HepG2 (cell line): Measurements from ENCODE around the gene COG4. TPM values are rescaled to one million over a fixed set of nuclear protein-coding genes. Genes with fewer than 3 reads are reported as not detected.
A peak's percentile ranks its signal among the peaks of the same experiment; 100 is the strongest.

Experiments used
- ATAD3A ChIP-seq: sonication (generic); formaldehyde crosslinking; IDR thresholded peaks from 2 replicates; pipeline ENCODE4 v1.4.0; 2020; ENCODE audit warnings: missing genetic modification reagents
- GABPA ChIP-seq, 2 experiments: IDR thresholded peaks; 2 replicates each; pipeline ENCODE4 v1.6.1; 2011 to 2016; ENCODE audit warnings: low read depth in 2 of 2, low read length in 1 of 2, missing biosample characterization in 1 of 2, missing genetic modification characterization in 1 of 2
- KDM3A ChIP-seq: IDR thresholded peaks from 2 replicates; pipeline ENCODE4 v1.6.1; 2018; ENCODE audit warnings: low read depth, missing compliant biosample characterization
- MAFF ChIP-seq: IDR thresholded peaks from 2 replicates; pipeline ENCODE4 v1.6.1; 2011; ENCODE audit warnings: low read depth, low read length, improper control_type of control experiment
- NFKBIZ ChIP-seq: IDR thresholded peaks from 2 replicates; pipeline ENCODE4 v1.6.1; 2018; ENCODE audit warnings: missing genetic modification reagents, missing compliant biosample characterization
- REL ChIP-seq: sonication (generic); formaldehyde crosslinking; conservative IDR thresholded peaks from 2 replicates; pipeline ENCODE4 v1.8.0; 2022; ENCODE audit warnings: mild to moderate bottlenecking, missing genetic modification reagents, moderate library complexity
- RFX3 ChIP-seq: IDR thresholded peaks from 2 replicates; pipeline ENCODE4 v1.6.1; 2016; ENCODE audit warnings: missing biosample characterization, missing genetic modification reagents
- SCMH1 ChIP-seq: sonication (generic); formaldehyde crosslinking; IDR thresholded peaks from 2 replicates; pipeline ENCODE4 v1.9.0; 2021; ENCODE audit warnings: missing genetic modification reagents, mild to moderate bottlenecking, borderline replicate concordance
- SRSF9 ChIP-seq: fragments of 200-400 bp; formaldehyde crosslinking; IDR thresholded peaks from 2 replicates; pipeline ENCODE4 v1.6.1; 2018; ENCODE audit warnings: borderline replicate concordance, mild to moderate bottlenecking, low read depth, low read length; ENCODE audit not compliant: insufficient read depth, poor library complexity, severe bottlenecking
- SRY ChIP-seq: sonication (generic); formaldehyde crosslinking; IDR thresholded peaks from 2 replicates; pipeline ENCODE4 v1.8.0; 2022; ENCODE audit warnings: mild to moderate bottlenecking, missing genetic modification reagents
- TBP ChIP-seq: sonication (generic); formaldehyde crosslinking; IDR thresholded peaks from 2 replicates; pipeline ENCODE4 v1.5.0; 2020; ENCODE audit warnings: missing genetic modification reagents
- TEAD3 ChIP-seq: optimal IDR thresholded peaks from 2 replicates; pipeline ENCODE3; 2016; ENCODE audit warnings: borderline replicate concordance
- YY1 ChIP-seq: IDR thresholded peaks from 2 replicates; pipeline ENCODE4 v1.6.1; 2011; ENCODE audit warnings: low read length, low read depth, moderate library complexity, mild to moderate bottlenecking; ENCODE audit not compliant: insufficient read depth, insufficient replicate concordance
- ZFP36L1 ChIP-seq: sonication (generic); formaldehyde crosslinking; IDR thresholded peaks from 2 replicates; pipeline ENCODE4 v1.8.0; 2022; ENCODE audit warnings: mild to moderate bottlenecking, missing genetic modification reagents, moderate library complexity
- ZFP82 ChIP-seq: sonication (generic); formaldehyde crosslinking; IDR thresholded peaks from 2 replicates; pipeline ENCODE4 v1.5.1; 2020; ENCODE audit warnings: mild to moderate bottlenecking, missing genetic modification reagents, borderline replicate concordance
- ZNF292 ChIP-seq: sonication (generic); formaldehyde crosslinking; IDR thresholded peaks from 2 replicates; pipeline ENCODE4 v1.8.1; 2022; ENCODE audit warnings: mild to moderate bottlenecking, low read depth, missing genetic modification reagents, borderline replicate concordance
- ZNF44 ChIP-seq: sonication (generic); formaldehyde crosslinking; IDR thresholded peaks from 2 replicates; pipeline ENCODE4 v1.5.1; 2020; ENCODE audit warnings: mild to moderate bottlenecking, missing genetic modification reagents
- ZNF691 ChIP-seq: sonication (generic); formaldehyde crosslinking; IDR thresholded peaks from 2 replicates; pipeline ENCODE4 v1.4.0; 2020; ENCODE audit warnings: missing genetic modification reagents, low read depth, mild to moderate bottlenecking, borderline replicate concordance
- ZNF850 ChIP-seq: sonication (generic); formaldehyde crosslinking; conservative IDR thresholded peaks from 2 replicates; pipeline ENCODE4 v1.9.0; 2021; ENCODE audit warnings: mild to moderate bottlenecking, missing genetic modification reagents
- ZSCAN9 ChIP-seq: IDR thresholded peaks from 2 replicates; pipeline ENCODE4 v1.6.1; 2016; ENCODE audit warnings: borderline replicate concordance
- polyA plus RNA-seq, 8 experiments: library from polyadenylated mRNA; depleted of rRNA in 3 of 8; stranded (reverse) in 7 of 8; unstranded in 1 of 8; fragments of >200 nt; fragmentation: Illumina TruSeq in 4 of 8; extraction: Trizol in 4 of 8; gene quantifications; 2 replicates each; pipeline versions ENCODE4 v1.2.1 to v1.2.3, GENCODE V29; 2011 to 2016; ENCODE audit warnings: low read depth in 4 of 8, missing spikeins in 1 of 8, mixed read lengths in 1 of 8; ENCODE audit not compliant: insufficient read depth in 1 of 8
- total RNA-seq, 5 experiments: library from RNA; depleted of rRNA; stranded (reverse); fragments of >200 nt; fragmentation: Illumina TruSeq; extraction: Trizol; gene quantifications; 2 replicates each; pipeline ENCODE4 v1.2.3, GENCODE V29; 2016; ENCODE audit warnings: low read depth in 1 of 5
- TF ChIP-seq, protein P1 (sequence below): sonication (generic); formaldehyde crosslinking; IDR thresholded peaks from 2 replicates; pipeline ENCODE4 v1.5.0; 2020; ENCODE audit warnings: mild to moderate bottlenecking, missing genetic modification reagents, moderate library complexity
- TF ChIP-seq, protein P2 (sequence below): sonication (generic); formaldehyde crosslinking; IDR thresholded peaks from 2 replicates; pipeline ENCODE4; 2020; ENCODE audit warnings: missing genetic modification reagents, mild to moderate bottlenecking, borderline replicate concordance

The COG4 gene
- total and polyA plus RNA-seq, 2 of the 13 experiments (the other 11 are each of a cell fraction or from before 2014, with no cell fraction given), result 51.1 to 73.8 TPM

- TF ChIP-seq NFKBIZ (0 out of 2 replicates have a peak, but pooled peaks have one; percentile 72), SCMH1 (CRISPR knock-in tag) (no peak), YY1 (peak; percentile 67), GABPA (IDR thresholded peaks at IDR 0.05; ENCODE audit: low read depth, low read length) (no peak), GABPA (CRISPR knock-in tag; IDR thresholded peaks at IDR 0.05; ENCODE audit: low read depth) (peak; percentile 74; the same call in 1 of the 2 replicates), ZNF691 (CRISPR knock-in tag) (peak; percentile 77; the same call in 1 of the 2 replicates), ZNF44 (peak; percentile 84; the same call in 1 of the 2 replicates), MAFF (no peak), SRY (0 out of 2 replicates have a peak, but pooled peaks have one; percentile 62), ZFP36L1 (CRISPR knock-in tag) (no peak), ZSCAN9 (0 out of 2 replicates have a peak, but pooled peaks have one; percentile 45), KDM3A (CRISPR knock-in tag) (no peak; the same call in 1 of the 2 replicates), ZFP82 (0 out of 2 replicates have a peak, but pooled peaks have one; percentile 52), ZNF850 (CRISPR knock-in tag) (no peak), TBP (CRISPR knock-in tag) (peak; percentile 77), REL (CRISPR knock-in tag) (peak; percentile 75; the same call in 1 of the 2 replicates), RFX3 (no peak), SRSF9 (no peak), TEAD3 (CRISPR knock-in tag) (peak; percentile 76), ZNF292 (CRISPR knock-in tag) (no peak), ATAD3A (CRISPR knock-in tag) (no peak)
- TF ChIP-seq, protein P1, sequence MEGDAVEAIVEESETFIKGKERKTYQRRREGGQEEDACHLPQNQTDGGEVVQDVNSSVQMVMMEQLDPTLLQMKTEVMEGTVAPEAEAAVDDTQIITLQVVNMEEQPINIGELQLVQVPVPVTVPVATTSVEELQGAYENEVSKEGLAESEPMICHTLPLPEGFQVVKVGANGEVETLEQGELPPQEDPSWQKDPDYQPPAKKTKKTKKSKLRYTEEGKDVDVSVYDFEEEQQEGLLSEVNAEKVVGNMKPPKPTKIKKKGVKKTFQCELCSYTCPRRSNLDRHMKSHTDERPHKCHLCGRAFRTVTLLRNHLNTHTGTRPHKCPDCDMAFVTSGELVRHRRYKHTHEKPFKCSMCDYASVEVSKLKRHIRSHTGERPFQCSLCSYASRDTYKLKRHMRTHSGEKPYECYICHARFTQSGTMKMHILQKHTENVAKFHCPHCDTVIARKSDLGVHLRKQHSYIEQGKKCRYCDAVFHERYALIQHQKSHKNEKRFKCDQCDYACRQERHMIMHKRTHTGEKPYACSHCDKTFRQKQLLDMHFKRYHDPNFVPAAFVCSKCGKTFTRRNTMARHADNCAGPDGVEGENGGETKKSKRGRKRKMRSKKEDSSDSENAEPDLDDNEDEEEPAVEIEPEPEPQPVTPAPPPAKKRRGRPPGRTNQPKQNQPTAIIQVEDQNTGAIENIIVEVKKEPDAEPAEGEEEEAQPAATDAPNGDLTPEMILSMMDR (CRISPR knock-in tag), result peak; percentile 73
- TF ChIP-seq, protein P2, sequence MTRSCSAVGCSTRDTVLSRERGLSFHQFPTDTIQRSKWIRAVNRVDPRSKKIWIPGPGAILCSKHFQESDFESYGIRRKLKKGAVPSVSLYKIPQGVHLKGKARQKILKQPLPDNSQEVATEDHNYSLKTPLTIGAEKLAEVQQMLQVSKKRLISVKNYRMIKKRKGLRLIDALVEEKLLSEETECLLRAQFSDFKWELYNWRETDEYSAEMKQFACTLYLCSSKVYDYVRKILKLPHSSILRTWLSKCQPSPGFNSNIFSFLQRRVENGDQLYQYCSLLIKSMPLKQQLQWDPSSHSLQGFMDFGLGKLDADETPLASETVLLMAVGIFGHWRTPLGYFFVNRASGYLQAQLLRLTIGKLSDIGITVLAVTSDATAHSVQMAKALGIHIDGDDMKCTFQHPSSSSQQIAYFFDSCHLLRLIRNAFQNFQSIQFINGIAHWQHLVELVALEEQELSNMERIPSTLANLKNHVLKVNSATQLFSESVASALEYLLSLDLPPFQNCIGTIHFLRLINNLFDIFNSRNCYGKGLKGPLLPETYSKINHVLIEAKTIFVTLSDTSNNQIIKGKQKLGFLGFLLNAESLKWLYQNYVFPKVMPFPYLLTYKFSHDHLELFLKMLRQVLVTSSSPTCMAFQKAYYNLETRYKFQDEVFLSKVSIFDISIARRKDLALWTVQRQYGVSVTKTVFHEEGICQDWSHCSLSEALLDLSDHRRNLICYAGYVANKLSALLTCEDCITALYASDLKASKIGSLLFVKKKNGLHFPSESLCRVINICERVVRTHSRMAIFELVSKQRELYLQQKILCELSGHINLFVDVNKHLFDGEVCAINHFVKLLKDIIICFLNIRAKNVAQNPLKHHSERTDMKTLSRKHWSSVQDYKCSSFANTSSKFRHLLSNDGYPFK (CRISPR knock-in tag), result peak; percentile 92
Observed at GRCh38 chr16:70454222-70455034, 68.9 kb downstream of the COG4 start, which contains the start of gene FCSK (continued).
